ENCODE results near the gene TNFRSF6B. TPM values are rescaled to one million over a fixed set of nuclear protein-coding genes. Genes with fewer than 3 reads are reported as not detected.

TNFRSF6B gene
- total RNA-seq, 1 donor from 2014 or later, result 0.99 TPM

- no peak overlapping the region for H3K27ac Mint-ChIP-seq (ENCODE audit: unreplicated experiment)
- H3K36me3 Mint-ChIP-seq (ENCODE audit: low read depth), result peaks cover 11% of the 10 kb centered on the region
- TF ChIP-seq CTCF (IDR thresholded peaks at IDR 0.05), result no peak
- DNase-seq (ENCODE audit: low spot score), result no peak
- H3K4me3 Mint-ChIP-seq (ENCODE audit: unreplicated experiment), result no peak overlapping the region
- no peaks in the 10 kb centered on the region for H3K9me3 Mint-ChIP-seq (ENCODE audit: low read depth)
- H3K27me3 Mint-ChIP-seq (ENCODE audit: low read depth), result no peaks in the 10 kb centered on the region
- H3K4me1 Mint-ChIP-seq (ENCODE audit: low read depth), result peaks cover 16% of the 10 kb centered on the region
Observed at GRCh38 chr20:63679799-63680305, 16.6 kb upstream of the TNFRSF6B start.

GRCh38 chr20:63680427-63680826, 16.0 kb upstream of the TNFRSF6B start:
- H3K27ac Mint-ChIP-seq (ENCODE audit: unreplicated experiment), result no peak overlapping the region
- TF ChIP-seq CTCF (IDR thresholded peaks at IDR 0.05), result no peak
- peaks cover 10% of the 10 kb centered on the region for H3K36me3 Mint-ChIP-seq (ENCODE audit: low read depth)
- no peak for DNase-seq (ENCODE audit: low spot score)
- H3K4me3 Mint-ChIP-seq (ENCODE audit: unreplicated experiment), result no peak overlapping the region
- H3K9me3 Mint-ChIP-seq (ENCODE audit: low read depth), result no peaks in the 10 kb centered on the region
- no peaks in the 10 kb centered on the region for H3K27me3 Mint-ChIP-seq (ENCODE audit: low read depth)
- H3K4me1 Mint-ChIP-seq (ENCODE audit: low read depth), result peaks cover 16% of the 10 kb centered on the region

- H3K27ac Mint-ChIP-seq (ENCODE audit: unreplicated experiment), result no peak overlapping the region
- H3K9me3 Mint-ChIP-seq (ENCODE audit: low read depth), result no peaks in the 10 kb centered on the region
- no peak for DNase-seq (ENCODE audit: low spot score)
- peaks cover 16% of the 10 kb centered on the region for H3K4me1 Mint-ChIP-seq (ENCODE audit: low read depth)
- no peak overlapping the region for H3K4me3 Mint-ChIP-seq (ENCODE audit: unreplicated experiment)
- no peaks in the 10 kb centered on the region for H3K27me3 Mint-ChIP-seq (ENCODE audit: low read depth)
- peaks cover 7% of the 10 kb centered on the region for H3K36me3 Mint-ChIP-seq (ENCODE audit: low read depth)
- TF ChIP-seq CTCF (IDR thresholded peaks at IDR 0.05), result no peak
Observed at GRCh38 chr20:63680857-63681608, 15.4 kb upstream of the TNFRSF6B start.

- Mint-ChIP-seq H3K9me3 (ENCODE audit: low read depth) (no peaks in the 10 kb centered on the region), H3K27me3 (ENCODE audit: low read depth) (no peaks in the 10 kb centered on the region), H3K4me1 (ENCODE audit: low read depth) (peaks cover 21% of the 10 kb centered on the region), H3K27ac (ENCODE audit: unreplicated experiment) (peak overlapping the region; percentile 96), H3K36me3 (ENCODE audit: low read depth) (peaks cover 4% of the 10 kb centered on the region), H3K4me3 (ENCODE audit: unreplicated experiment) (no peak overlapping the region)
- TF ChIP-seq CTCF (IDR thresholded peaks at IDR 0.05), result no peak
- DNase-seq (ENCODE audit: low spot score), result no peak
Observed at GRCh38 chr20:63681609-63682142, 14.8 kb upstream of the TNFRSF6B start.

GRCh38 chr20:63682384-63683139, 13.9 kb upstream of the TNFRSF6B start:
- Mint-ChIP-seq H3K27ac (ENCODE audit: unreplicated experiment) (peak overlapping the region; percentile 96), H3K4me3 (ENCODE audit: unreplicated experiment) (no peak overlapping the region), H3K4me1 (ENCODE audit: low read depth) (peaks cover 25% of the 10 kb centered on the region), H3K9me3 (ENCODE audit: low read depth) (no peaks in the 10 kb centered on the region), H3K27me3 (ENCODE audit: low read depth) (no peaks in the 10 kb centered on the region), H3K36me3 (ENCODE audit: low read depth) (peaks cover 1% of the 10 kb centered on the region)
- DNase-seq (ENCODE audit: low spot score), result no peak
- TF ChIP-seq CTCF (IDR thresholded peaks at IDR 0.05), result no peak

Measured in chondrocyte (in vitro differentiated cells).